CD8-positive, alpha-beta memory T cell (primary cell): ENCODE results near the gene MYH7. TPM values are rescaled to one million over a fixed set of nuclear protein-coding genes. Genes with fewer than 3 reads are reported as not detected.

ENCODE experiments used
- CTCF ChIA-PET: fragments of 350-600 bp; sonication (Branson Sonifier 250); formaldehyde crosslinking; loops from one replicate; lab custom pipeline; 2021; ENCODE audit warnings: antibody characterized with exemption; lab: Charles Lee
- POLR2A ChIA-PET: fragments of 350-600 bp; sonication (Branson Sonifier 250); formaldehyde crosslinking; loops from one replicate; lab custom pipeline; 2021; ENCODE audit warnings: antibody characterized with exemption; lab: Charles Lee
- DNase-seq, 5 donors: peaks; one replicate each; pipeline versions ENCODE4 v3.0.0 to v3.0.0-alpha.2; 2020 to 2022; ENCODE audit warnings: mixed read lengths in 1 of 5
- H3K27ac ChIP-seq: one replicate; pipeline ENCODE4 v1.7.0; 2013; ENCODE audit warnings: low read depth, mild to moderate bottlenecking, low read length, moderate library complexity
- H3K27me3 ChIP-seq: 2 replicates; pipeline ENCODE4 v1.7.0; 2013; ENCODE audit warnings: low read length, mild to moderate bottlenecking; ENCODE audit not compliant: insufficient read depth, poor library complexity, severe bottlenecking
- H3K36me3 ChIP-seq: 2 replicates; pipeline ENCODE4 v1.7.0; 2013; ENCODE audit warnings: mild to moderate bottlenecking, low read length, moderate library complexity; ENCODE audit not compliant: insufficient read depth
- H3K4me1 ChIP-seq: 2 replicates; pipeline ENCODE4 v1.7.0; 2013; ENCODE audit warnings: mild to moderate bottlenecking, low read length, moderate library complexity; ENCODE audit not compliant: insufficient read depth
- H3K4me3 ChIP-seq: 2 replicates; pipeline ENCODE4 v1.7.0; 2013; ENCODE audit warnings: mild to moderate bottlenecking, low read length
- H3K9me3 ChIP-seq: 2 replicates; pipeline ENCODE4 v1.7.0; 2013; ENCODE audit warnings: mild to moderate bottlenecking, low read length
- H3K27ac Mint-ChIP-seq, 8 donors: one replicate each; pipeline ENCODE4 v1.8.0; 2020 to 2021; ENCODE audit warnings: mixed read lengths in 8 of 8, mild to moderate bottlenecking in 6 of 8, inconsistent platforms in 3 of 8, moderate library complexity in 3 of 8
- H3K27me3 Mint-ChIP-seq, 2 donors: one replicate each; pipeline ENCODE4 v1.8.0; 2020 to 2021; ENCODE audit warnings: mixed read lengths in 2 of 2, mild to moderate bottlenecking in 1 of 2, moderate library complexity in 1 of 2
- H3K36me3 Mint-ChIP-seq, 3 donors: one replicate each; pipeline ENCODE4 v1.8.0; 2020 to 2021; ENCODE audit warnings: mixed read lengths in 3 of 3, inconsistent platforms in 1 of 3, mild to moderate bottlenecking in 1 of 3
- H3K4me1 Mint-ChIP-seq, 3 donors: one replicate each; pipeline ENCODE4 v1.8.0; 2020 to 2021; ENCODE audit warnings: mixed read lengths in 3 of 3, inconsistent platforms in 1 of 3, mild to moderate bottlenecking in 1 of 3
- H3K4me3 Mint-ChIP-seq, 7 donors: one replicate each; pipeline ENCODE4 v1.8.0; 2020 to 2021; ENCODE audit warnings: mixed read lengths in 7 of 7, mild to moderate bottlenecking in 6 of 7, moderate library complexity in 4 of 7, inconsistent platforms in 2 of 7
- H3K9me3 Mint-ChIP-seq, 5 donors: one replicate each; pipeline ENCODE4 v1.8.0; 2020 to 2022; ENCODE audit warnings: mixed read lengths in 5 of 5, mild to moderate bottlenecking in 3 of 5, moderate library complexity in 2 of 5, inconsistent platforms in 1 of 5
- polyA plus RNA-seq: library from polyadenylated mRNA; unstranded; fragments of 300-500 nt; fragmentation: Illumina TruSeq; gene quantifications from one replicate; pipeline ENCODE4 v1.2.3, GENCODE V29; 2021
- total RNA-seq, 2 experiments: library from RNA; stranded (reverse); gene quantifications; one replicate each; pipeline ENCODE4 v1.2.3, GENCODE V29; 2021

Gene MYH7
- not detected for total RNA-seq
- not detected for polyA plus RNA-seq

DNA sequence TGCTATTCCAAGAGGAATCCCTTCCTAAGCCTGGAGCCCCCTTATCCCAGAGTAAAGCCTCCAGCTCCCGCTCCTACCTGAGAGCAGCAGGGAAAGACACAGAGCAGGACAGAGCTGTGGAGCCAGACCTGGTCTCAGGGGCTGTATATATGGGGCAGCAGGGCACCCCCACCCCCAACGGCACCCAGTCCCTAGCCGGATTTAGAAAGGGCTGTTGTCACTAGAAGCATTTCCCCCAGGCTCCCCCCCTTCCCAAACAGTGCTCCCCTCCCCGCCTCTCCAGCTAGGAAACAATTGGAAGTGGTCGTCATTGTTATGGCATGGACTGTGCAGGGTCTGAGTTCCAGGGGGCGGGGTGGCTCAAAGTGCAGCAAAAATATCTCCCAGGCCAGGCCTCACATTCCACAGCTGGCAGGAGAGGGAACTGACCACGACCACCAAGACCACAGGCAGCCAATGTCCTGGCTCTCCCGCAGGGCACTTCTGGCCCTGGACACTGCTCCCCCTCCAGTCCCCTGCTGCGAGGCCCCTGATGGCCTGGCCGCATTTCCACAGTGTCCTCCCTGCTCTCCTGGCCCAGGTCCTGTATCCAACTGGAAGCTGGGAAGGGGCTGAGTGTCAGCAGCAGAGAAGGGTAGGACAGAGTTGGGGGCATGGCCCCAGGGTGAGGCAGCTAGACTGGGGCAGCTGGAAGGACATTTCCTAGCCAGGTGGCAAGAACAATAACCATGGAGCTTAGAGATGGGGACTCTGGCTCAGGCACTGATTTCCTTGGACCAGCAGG is at the start of gene MYH7:
Gene MYH7 (minus strand): TSS at position 118 of the 784 bp plus-strand sequence. CDS start 1,928 bp downstream, outside the sequence.
- peak within 1 kb of the TSS in 1 of 8 donors; percentile 43 for H3K27ac Mint-ChIP-seq
- CTCF ChIA-PET: no interaction called here
- H3K4me1 Mint-ChIP-seq: no peaks in the 10 kb centered on the region

DNA sequence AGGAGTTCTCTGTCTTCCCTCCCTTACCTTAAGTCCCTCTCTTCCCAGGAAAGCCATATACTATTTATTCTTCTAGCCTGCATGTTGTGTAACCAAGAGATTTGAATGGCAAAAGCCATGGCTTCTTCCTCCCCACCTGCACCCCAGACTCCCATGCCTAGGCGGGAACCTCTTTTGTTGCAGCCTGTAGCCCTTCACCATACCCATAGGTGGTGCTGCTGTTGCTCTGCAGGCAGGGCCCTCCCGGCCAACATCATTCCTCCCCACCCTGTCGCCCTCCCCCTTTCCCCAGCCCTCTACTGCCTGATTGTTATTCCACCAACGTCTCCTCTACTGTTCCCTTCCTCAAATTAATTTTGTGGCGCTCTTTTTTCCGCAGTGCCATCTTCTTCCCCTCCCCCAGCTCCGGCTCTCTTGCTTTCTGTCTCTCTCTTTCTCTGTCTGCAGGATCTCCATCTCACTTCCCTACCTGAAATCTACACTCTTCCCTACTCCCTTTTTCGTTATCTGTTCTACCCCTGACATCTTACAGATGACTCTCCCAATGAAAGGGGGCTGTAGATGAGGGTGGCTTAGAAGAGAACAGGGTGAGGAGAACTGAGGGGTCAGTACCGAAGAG is 47.9 kb upstream of the MYH7 start:
- Mint-ChIP-seq H3K27ac (no peak overlapping the region), H3K4me1 (peaks cover 1 to 2% (median 2%) of the 10 kb centered on the region in 3 donors)
- no peaks in the 10 kb centered on the region for H3K9me3 ChIP-seq

More for the DNA sequence above, at the start of gene MYH7:
- H3K4me3 Mint-ChIP-seq: no peak within 1 kb of the TSS
- H3K9me3 Mint-ChIP-seq: no peaks in the 10 kb centered on the region
- Histone ChIP-seq H3K9me3 (no peaks in the 10 kb centered on the region), H3K27me3 (no peaks in the 10 kb centered on the region), H3K36me3 (no peaks in the 10 kb centered on the region), H3K4me1 (no peaks in the 10 kb centered on the region), H3K4me3 (no peak within 1 kb of the TSS), H3K27ac (no peak within 1 kb of the TSS)
- H3K27me3 Mint-ChIP-seq: peaks cover 11 to 20% of the 10 kb centered on the region in 2 donors
- DNase-seq: no peak
- no peaks in the 10 kb centered on the region for H3K36me3 Mint-ChIP-seq
- POLR2A ChIA-PET: no interaction called here

DNA sequence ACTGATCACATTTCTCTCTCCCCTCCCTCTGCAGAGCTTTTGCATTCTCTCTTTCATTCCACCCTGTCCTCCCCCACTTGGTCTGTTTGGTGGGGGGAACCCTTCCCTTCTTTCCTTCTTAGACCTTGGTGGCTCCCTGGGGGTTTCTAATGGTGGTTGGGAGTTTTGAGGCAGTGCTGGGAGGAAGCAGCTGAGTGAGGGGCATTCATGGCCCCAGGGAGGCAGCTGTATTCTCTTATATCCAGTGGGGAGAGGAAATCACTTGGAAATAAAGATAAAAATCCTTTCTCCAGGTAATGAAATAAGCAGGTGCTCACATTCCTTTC is 47.3 kb upstream of the MYH7 start:
- no peak overlapping the region for H3K4me3 ChIP-seq
- H3K27me3 ChIP-seq: no peaks in the 10 kb centered on the region
- Mint-ChIP-seq H3K4me3 (no peak overlapping the region), H3K9me3 (no peaks in the 10 kb centered on the region), H3K27me3 (no peaks in the 10 kb centered on the region), H3K4me1 (peaks cover 4 to 8% (median 8%) of the 10 kb centered on the region in 3 donors), H3K36me3 (peaks cover 2 to 73% (median 19%) of the 10 kb centered on the region in 3 donors), H3K27ac (no peak overlapping the region)
- H3K27ac ChIP-seq: no peak overlapping the region
- POLR2A ChIA-PET: no interaction called here
- no peaks in the 10 kb centered on the region for H3K4me1 ChIP-seq
- peaks cover 2% of the 10 kb centered on the region for H3K36me3 ChIP-seq
- DNase-seq: no peak
- no peaks in the 10 kb centered on the region for H3K9me3 ChIP-seq
- CTCF ChIA-PET: interaction anchor here (9.9 kb wide), 1 partner anchor 78 kb away, joined by 105 read pairs; the partner anchor contains the start of gene THTPA

More for the DNA sequence above, 47.9 kb upstream of the MYH7 start:
- Histone ChIP-seq H3K27ac (no peak overlapping the region), H3K4me3 (no peak overlapping the region), H3K36me3 (no peaks in the 10 kb centered on the region), H3K4me1 (no peaks in the 10 kb centered on the region), H3K27me3 (no peaks in the 10 kb centered on the region)
- Mint-ChIP-seq H3K36me3 (peaks cover 0 to 73% (median 17%) of the 10 kb centered on the region in 3 donors), H3K27me3 (no peaks in the 10 kb centered on the region), H3K4me3 (no peak overlapping the region), H3K9me3 (no peaks in the 10 kb centered on the region)
- no peak for DNase-seq
- CTCF ChIA-PET: interaction anchor here (9.9 kb wide), 1 partner anchor 77 kb away, joined by 105 read pairs; the partner anchor contains the start of gene THTPA
- POLR2A ChIA-PET: no interaction called here

DNA sequence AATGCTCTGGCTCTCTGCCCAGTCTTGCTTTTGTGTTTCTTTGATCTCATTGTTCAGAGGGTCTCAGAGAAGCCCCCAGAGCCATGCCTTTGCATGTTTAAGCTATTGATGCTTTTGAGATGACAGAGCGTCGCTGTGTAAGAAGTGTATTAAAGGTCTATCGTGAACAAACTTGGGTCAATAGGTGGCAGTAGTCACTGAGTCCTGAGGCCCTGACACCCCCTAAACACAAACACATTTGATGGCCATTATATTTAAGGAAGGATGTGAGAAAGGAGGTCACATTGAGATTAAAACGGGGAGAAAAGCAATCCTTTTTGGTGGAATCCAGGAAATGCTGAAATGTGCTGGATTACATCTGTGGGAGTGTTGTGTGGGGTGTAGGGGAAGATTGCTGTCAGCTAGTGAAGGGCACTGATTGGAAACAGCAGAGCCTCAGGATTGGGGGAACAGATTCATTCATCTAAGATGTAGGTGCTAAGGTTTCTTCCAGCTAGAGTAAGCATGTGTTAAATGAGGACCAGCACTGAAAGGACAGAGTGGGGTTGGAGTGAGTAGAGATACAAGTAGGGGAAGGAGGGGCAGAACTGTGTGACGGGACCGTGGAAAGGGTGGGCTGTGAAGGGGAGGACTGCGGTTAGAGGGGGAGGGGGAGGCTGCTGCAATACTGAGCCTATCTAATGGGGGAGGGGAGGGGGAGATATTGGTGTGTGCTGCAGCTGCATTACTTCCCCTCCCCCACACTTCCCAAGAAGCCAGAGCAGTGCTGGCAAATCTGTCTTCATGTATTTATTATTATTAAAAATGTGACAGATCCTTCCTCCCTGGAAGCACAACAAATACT is 46.7 kb upstream of the MYH7 start:
- no peaks in the 10 kb centered on the region for H3K27me3 Mint-ChIP-seq
- no peak overlapping the region for H3K27ac ChIP-seq
- H3K4me1 ChIP-seq: no peaks in the 10 kb centered on the region
- H3K9me3 ChIP-seq: no peaks in the 10 kb centered on the region
- H3K27me3 ChIP-seq: no peaks in the 10 kb centered on the region
- CTCF ChIA-PET: interaction anchor here (9.9 kb wide), 1 partner anchor 78 kb away, joined by 105 read pairs; the partner anchor contains the start of gene THTPA
- H3K4me3 ChIP-seq: no peak overlapping the region
- no peaks in the 10 kb centered on the region for H3K9me3 Mint-ChIP-seq
- peaks cover 4 to 76% (median 21%) of the 10 kb centered on the region in 3 donors for H3K36me3 Mint-ChIP-seq
- H3K36me3 ChIP-seq: peaks cover 8% of the 10 kb centered on the region
- POLR2A ChIA-PET: no interaction called here
- no peak overlapping the region for H3K4me3 Mint-ChIP-seq
- no peak for DNase-seq
- H3K27ac Mint-ChIP-seq: peak overlapping the region in 1 of 8 donors; percentile 66
- H3K4me1 Mint-ChIP-seq: peaks cover 6 to 10% (median 10%) of the 10 kb centered on the region in 3 donors

DNA sequence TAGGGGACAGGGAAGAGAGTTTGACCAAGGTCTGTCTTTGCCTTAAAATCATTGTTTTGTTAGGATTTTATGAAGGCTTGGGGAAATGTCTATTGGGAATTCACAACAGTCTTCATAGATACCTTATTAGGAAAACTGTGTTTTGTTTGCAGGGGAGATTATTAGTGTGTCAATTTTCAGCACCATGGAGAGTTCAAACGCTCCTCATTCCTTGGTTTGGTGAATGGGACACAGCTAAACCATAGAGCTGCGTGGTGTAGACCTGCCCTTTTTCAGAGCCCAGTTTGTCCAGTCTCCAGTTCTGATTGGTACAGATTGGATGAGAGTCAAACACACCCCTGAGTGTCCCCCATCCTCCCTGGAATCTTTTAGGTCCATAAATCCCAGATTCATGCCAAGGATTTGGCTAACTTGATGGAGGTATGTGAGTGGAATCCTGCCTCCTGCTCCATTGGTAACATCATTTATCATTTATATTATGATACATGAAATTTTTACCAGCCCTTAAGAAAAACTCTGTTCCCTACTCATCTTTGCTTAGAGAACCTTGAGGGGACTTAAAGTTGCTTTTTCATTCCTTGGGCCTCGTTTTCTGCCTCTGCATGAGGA is 46.0 kb upstream of the MYH7 start:
- Mint-ChIP-seq H3K27me3 (no peaks in the 10 kb centered on the region), H3K4me3 (no peak overlapping the region), H3K27ac (no peak overlapping the region), H3K4me1 (peaks cover 6 to 10% (median 10%) of the 10 kb centered on the region in 3 donors), H3K9me3 (no peaks in the 10 kb centered on the region), H3K36me3 (peaks cover 4 to 77% (median 22%) of the 10 kb centered on the region in 3 donors)
- CTCF ChIA-PET: interaction anchor here (9.9 kb wide), 1 partner anchor 79 kb away, joined by 105 read pairs; the partner anchor contains the start of gene THTPA
- no peak for DNase-seq
- Histone ChIP-seq H3K4me1 (no peaks in the 10 kb centered on the region), H3K9me3 (no peaks in the 10 kb centered on the region), H3K27ac (no peak overlapping the region), H3K4me3 (no peak overlapping the region), H3K27me3 (no peaks in the 10 kb centered on the region), H3K36me3 (peaks cover 15% of the 10 kb centered on the region)
- POLR2A ChIA-PET: no interaction called here

DNA sequence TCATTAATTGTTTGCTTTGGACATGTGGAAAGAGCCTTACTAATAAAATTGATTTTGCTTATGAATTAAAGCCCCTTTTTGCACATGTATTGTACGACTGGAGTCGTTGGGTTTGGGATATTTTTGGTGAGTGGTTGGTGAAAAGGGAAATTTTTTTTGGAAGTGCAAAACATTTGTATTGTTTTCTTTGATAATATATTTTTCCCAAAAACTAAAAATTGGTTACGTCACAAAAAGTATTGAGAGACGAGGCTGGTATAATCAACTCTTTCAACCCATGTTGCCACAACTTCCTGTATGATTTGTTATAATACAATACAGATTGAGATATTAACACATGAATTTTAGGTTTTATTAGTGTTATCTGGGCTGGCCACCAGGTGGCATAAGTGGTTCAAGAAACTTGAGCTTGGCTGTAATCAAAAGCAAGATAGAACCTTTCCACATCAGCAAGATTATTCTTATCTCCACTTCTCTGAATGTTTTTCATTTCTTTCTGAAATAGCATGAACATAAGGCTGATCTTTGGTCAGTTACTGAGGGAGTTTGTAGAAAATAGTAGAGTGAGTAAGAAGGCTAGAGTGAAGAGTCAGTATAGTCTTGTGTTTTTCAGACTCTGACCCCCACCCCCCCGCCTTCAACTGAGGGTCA is 42.8 kb upstream of the MYH7 start:
- DNase-seq: peak; percentile 46 to 73 (median 55)
- Histone ChIP-seq H3K27me3 (no peaks in the 10 kb centered on the region), H3K9me3 (no peaks in the 10 kb centered on the region), H3K4me3 (no peak overlapping the region), H3K36me3 (peaks cover 37% of the 10 kb centered on the region), H3K4me1 (no peaks in the 10 kb centered on the region), H3K27ac (no peak overlapping the region)
- Mint-ChIP-seq H3K4me1 (peaks cover 6 to 10% (median 10%) of the 10 kb centered on the region in 3 donors), H3K9me3 (no peaks in the 10 kb centered on the region), H3K36me3 (peaks cover 4 to 80% (median 18%) of the 10 kb centered on the region in 3 donors), H3K27ac (peak overlapping the region in 6 of 8 donors; percentile 30 to 91 (median 70)), H3K27me3 (no peaks in the 10 kb centered on the region), H3K4me3 (no peak overlapping the region)
- CTCF ChIA-PET: interaction anchor here (0.6 to 9.9 kb wide), 12 partner anchors 10 to 573 kb away, joined by 3 to 105 read pairs (median 5); partner anchors contain the start of genes CARMIL3 and THTPA
- POLR2A ChIA-PET: interaction anchor here (1.3 kb wide), 2 partner anchors 9 to 77 kb away, joined by 3 read pairs; partner anchors contain the start of genes NGDN and THTPA

DNA sequence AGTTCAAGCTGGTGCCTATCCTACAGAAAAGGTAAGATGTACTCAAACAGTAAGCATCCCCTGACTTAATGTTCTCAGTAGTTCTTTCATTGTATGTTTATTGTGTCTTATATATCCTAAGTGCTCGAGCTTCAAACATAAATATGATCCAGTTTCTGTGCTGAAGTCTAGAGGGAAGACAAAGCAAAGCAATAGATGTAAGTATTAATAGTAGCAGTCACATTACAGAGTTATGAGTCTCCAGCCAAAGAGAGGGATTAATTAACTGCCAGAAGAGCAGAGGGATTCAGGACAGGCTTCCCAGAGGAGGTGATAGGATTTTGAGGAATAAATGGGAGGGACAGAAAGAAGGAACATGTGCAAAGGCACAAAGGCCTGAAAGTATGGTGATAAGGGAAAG is 35.5 kb upstream of the MYH7 start:
- Histone ChIP-seq H3K4me1 (peaks cover 14% of the 10 kb centered on the region), H3K27me3 (no peaks in the 10 kb centered on the region), H3K4me3 (no peak overlapping the region), H3K9me3 (no peaks in the 10 kb centered on the region), H3K27ac (no peak overlapping the region), H3K36me3 (peaks cover 30% of the 10 kb centered on the region)
- ChIA-PET POLR2A (interaction anchor here (2.0 kb wide), 1 partner anchor 85 kb away, joined by 4 read pairs; no protein-coding TSS in a partner anchor), CTCF (interaction anchor here (2.5 kb wide), 1 partner anchor 89 kb away, joined by 7 read pairs; no protein-coding TSS in a partner anchor)
- DNase-seq: no peak
- Mint-ChIP-seq H3K9me3 (no peaks in the 10 kb centered on the region), H3K36me3 (peaks cover 0 to 43% (median 7%) of the 10 kb centered on the region in 3 donors), H3K27me3 (no peaks in the 10 kb centered on the region), H3K27ac (peak overlapping the region in 6 of 8 donors; percentile 11 to 86 (median 67)), H3K4me3 (peak overlapping the region in 4 of 7 donors; percentile 35 to 80 (median 66)), H3K4me1 (peaks cover 0 to 11% (median 7%) of the 10 kb centered on the region in 3 donors)
